Stimulated activated CD4-positive, alpha-beta T cell treated with anti-CD3 and anti-CD28 coated beads, Interleukin-12 subunit alpha, Interleukin-12 subunit beta, amount 100 ng/mL, for 48 hours (primary cell): ENCODE data around the gene GRHPR.
"Not testable (repeated sequence)": the region's sequence is repeated elsewhere in the genome, so short reads cannot be mapped to it uniquely, and the experiment has no call there.

ENCODE experiments used
- DNase-seq, 3 donors: peaks; one replicate each; pipeline ENCODE4 v3.0.0-alpha.2; 2020; ENCODE audit warnings: low read depth in 2 of 3, low spot score in 1 of 3

GRHPR gene

GRCh38 chr9:37444890-37445289, 22.4 kb downstream of the GRHPR start:
- no peak for DNase-seq

GRCh38 chr9:37445832-37446231, 23.3 kb downstream of the GRHPR start:
- no peak for DNase-seq

GRCh38 chr9:37446401-37446800, 23.9 kb downstream of the GRHPR start:
- DNase-seq = no peak

GRCh38 chr9:37447111-37447510, 24.6 kb downstream of the GRHPR start:
- DNase-seq = no peak

- DNase-seq = no peak
These were observed 27.6 kb downstream of the GRHPR start for GRCh38 chr9:37449862-37450632.

- DNase-seq = no peak
These were observed 29.1 kb downstream of the GRHPR start for GRCh38 chr9:37451628-37452027.

GRCh38 chr9:37452611-37453010, 30.1 kb downstream of the GRHPR start:
- no peak for DNase-seq

- DNase-seq = no peak
These were observed 31.3 kb downstream of the GRHPR start for GRCh38 chr9:37453827-37454226.

- no peak for DNase-seq
These were observed 31.7 kb downstream of the GRHPR start for GRCh38 chr9:37454238-37454637.

GRCh38 chr9:37455884-37456647, 33.6 kb downstream of the GRHPR start:
- DNase-seq = no peak

- no peak for DNase-seq
These were observed 34.3 kb downstream of the GRHPR start for GRCh38 chr9:37456817-37457216.

- no peak for DNase-seq
These were observed 41.5 kb downstream of the GRHPR start for GRCh38 chr9:37464006-37464405.

- DNase-seq = peak; percentile 42 to 61 (median 44)
These were observed 42.1 kb downstream of the GRHPR start for GRCh38 chr9:37464426-37465248.

- peak; percentile 95 to 99 (median 98) for DNase-seq
These were observed 42.9 kb downstream of the GRHPR start, which contains the start of gene ZBTB5 for GRCh38 chr9:37465249-37466036. Gene ZBTB5, minus strand, starts transcription at chr9:37465450. Its CDS starts 22,899 bp downstream, at chr9:37442551.

GRCh38 chr9:37466037-37466709, 43.7 kb downstream of the GRHPR start:
- peak in 2 of 3 donors; percentile 23 to 28 for DNase-seq

GRCh38 chr9:37467530-37467929, 45.0 kb downstream of the GRHPR start:
- DNase-seq = not testable (repeated sequence)

- DNase-seq = no peak
These were observed 46.1 kb downstream of the GRHPR start for GRCh38 chr9:37468620-37469019.

- DNase-seq = no peak
These were observed 49.6 kb downstream of the GRHPR start for GRCh38 chr9:37471942-37472684.

GRCh38 chr9:37473982-37474381, 51.5 kb downstream of the GRHPR start:
- DNase-seq = not testable (repeated sequence)
